ENCODE measurements around the gene CACNB3. TPM values are rescaled to one million over a fixed set of nuclear protein-coding genes. Genes with fewer than 3 reads are reported as not detected.

The CACNB3 gene
- total and polyA plus RNA-seq, 2 of the 13 experiments (the other 11 are each of a cell fraction or from before 2014, with no cell fraction given) = 0.29 to 0.54 TPM

DNA sequence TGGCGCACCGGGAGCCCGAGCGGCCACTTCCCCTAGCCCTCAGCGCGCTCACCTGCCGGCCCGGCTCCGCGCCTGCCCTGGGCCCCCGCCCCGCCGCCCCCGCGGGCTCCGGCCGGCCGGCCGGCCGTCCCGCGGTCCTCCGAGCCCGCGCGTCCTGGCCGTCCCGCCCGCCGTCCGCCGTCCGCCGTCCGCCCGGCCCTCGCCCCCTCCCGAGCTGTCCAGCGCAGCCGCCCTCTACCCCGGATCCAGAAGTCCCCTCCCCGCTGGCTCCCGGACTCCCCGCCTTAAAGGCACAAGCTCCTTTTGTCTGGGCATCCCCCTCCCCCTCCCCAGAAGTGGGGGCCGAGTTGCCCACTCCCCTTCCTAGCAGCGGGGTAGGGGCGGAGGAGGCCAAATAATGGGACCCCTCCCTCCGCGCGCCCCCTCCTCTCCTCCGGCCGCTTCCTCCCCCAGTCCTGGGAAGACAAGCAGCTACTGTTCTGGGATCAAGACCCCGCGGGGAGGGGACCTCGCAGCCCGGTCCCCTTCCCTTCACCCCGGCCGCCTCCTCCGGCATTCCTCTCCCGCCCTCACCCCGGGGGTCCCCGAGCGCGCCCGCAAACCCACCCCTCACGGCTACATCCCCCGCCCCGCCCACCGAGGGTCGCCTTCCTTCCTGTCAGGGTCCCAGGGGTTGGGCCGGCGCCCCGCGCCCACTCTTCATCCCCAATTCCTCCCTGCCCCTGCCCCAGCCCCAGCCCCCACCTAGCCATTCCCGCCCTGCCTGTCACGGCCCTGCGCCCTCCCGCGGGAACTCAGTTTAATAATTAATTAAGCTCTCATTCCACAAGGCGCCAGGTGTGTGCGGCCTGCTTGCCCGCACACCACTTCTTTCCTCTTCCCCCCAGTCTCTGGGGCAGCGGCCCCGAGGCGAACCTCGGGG is 29.2 kb upstream of the CACNB3 start, which contains the start of gene ADCY6 (continued):
- TF ChIP-seq, protein P1, sequence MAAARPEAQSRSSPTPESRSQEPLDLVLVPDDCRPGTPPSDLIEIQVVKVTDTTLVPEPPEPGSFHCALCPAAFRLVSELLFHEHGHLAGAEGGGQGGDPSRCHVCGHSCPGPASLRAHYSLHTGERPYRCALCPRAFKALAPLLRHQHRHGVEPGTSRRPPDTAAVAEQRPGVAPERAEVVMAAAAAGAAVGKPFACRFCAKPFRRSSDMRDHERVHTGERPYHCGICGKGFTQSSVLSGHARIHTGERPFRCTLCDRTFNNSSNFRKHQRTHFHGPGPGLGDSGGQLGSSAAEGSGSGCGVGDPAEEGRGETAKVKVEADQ (CRISPR knock-in tag; IDR thresholded peaks at IDR 0.05; ENCODE audit: borderline replicate concordance) = 0 out of 2 replicates have a peak, but pooled peaks have one; percentile 35
- TF ChIP-seq, protein P2, sequence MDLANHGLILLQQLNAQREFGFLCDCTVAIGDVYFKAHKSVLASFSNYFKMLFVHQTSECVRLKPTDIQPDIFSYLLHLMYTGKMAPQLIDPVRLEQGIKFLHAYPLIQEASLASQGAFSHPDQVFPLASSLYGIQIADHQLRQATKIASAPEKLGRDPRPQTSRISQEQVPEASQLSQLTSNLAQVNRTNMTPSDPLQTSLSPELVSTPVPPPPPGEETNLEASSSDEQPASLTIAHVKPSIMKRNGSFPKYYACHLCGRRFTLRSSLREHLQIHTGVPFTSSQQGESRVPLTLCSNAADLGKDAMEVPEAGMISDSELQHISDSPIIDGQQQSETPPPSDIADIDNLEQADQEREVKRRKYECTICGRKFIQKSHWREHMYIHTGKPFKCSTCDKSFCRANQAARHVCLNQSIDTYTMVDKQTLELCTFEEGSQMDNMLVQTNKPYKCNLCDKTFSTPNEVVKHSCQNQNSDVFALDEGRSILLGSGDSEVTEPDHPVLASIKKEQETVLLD (CRISPR knock-in tag; IDR thresholded peaks at IDR 0.05; ENCODE audit: low read depth) = peak; percentile 70; the same call in 1 of the 2 replicates
- TF ChIP-seq POLR2AphosphoS5 (IDR thresholded peaks at IDR 0.05; ENCODE audit: low read depth, low read length) (peak; percentile 60; the same call in 1 of the 2 replicates), ZNF121 (CRISPR knock-in tag; IDR thresholded peaks at IDR 0.05) (peak; percentile 41; the same call in 1 of the 2 replicates), ZNF446 (CRISPR knock-in tag; IDR thresholded peaks at IDR 0.05) (peak; percentile 33; the same call in 1 of the 2 replicates), POLR2A (IDR thresholded peaks at IDR 0.05; ENCODE audit: insufficient read depth in 1 of 2, low read depth in 2 of 2, low read length in 2 of 2) (peak; percentile 31 to 45; a peak in 2 of 4 replicates), SRY (CRISPR knock-in tag; IDR thresholded peaks at IDR 0.05) (no peak), ATF1 (CRISPR knock-in tag; IDR thresholded peaks at IDR 0.05) (no peak), PHF21A (CRISPR knock-in tag; IDR thresholded peaks at IDR 0.05) (no peak), AKAP8 (CRISPR knock-in tag; IDR thresholded peaks at IDR 0.05) (no peak), ZBTB20 (CRISPR knock-in tag; IDR thresholded peaks at IDR 0.05; ENCODE audit: borderline replicate concordance, low read depth) (no peak), ZNF557 (CRISPR knock-in tag; IDR thresholded peaks at IDR 0.05) (no peak)
- TF ChIP-seq, protein P3, sequence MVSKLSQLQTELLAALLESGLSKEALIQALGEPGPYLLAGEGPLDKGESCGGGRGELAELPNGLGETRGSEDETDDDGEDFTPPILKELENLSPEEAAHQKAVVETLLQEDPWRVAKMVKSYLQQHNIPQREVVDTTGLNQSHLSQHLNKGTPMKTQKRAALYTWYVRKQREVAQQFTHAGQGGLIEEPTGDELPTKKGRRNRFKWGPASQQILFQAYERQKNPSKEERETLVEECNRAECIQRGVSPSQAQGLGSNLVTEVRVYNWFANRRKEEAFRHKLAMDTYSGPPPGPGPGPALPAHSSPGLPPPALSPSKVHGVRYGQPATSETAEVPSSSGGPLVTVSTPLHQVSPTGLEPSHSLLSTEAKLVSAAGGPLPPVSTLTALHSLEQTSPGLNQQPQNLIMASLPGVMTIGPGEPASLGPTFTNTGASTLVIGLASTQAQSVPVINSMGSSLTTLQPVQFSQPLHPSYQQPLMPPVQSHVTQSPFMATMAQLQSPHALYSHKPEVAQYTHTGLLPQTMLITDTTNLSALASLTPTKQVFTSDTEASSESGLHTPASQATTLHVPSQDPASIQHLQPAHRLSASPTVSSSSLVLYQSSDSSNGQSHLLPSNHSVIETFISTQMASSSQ (IDR thresholded peaks at IDR 0.05; ENCODE audit: low read depth) = peak; percentile 84
- TF ChIP-seq, protein P3 (CRISPR knock-in tag; IDR thresholded peaks at IDR 0.05; ENCODE audit: borderline replicate concordance) = peak; percentile 72
- TF ChIP-seq, protein P4, sequence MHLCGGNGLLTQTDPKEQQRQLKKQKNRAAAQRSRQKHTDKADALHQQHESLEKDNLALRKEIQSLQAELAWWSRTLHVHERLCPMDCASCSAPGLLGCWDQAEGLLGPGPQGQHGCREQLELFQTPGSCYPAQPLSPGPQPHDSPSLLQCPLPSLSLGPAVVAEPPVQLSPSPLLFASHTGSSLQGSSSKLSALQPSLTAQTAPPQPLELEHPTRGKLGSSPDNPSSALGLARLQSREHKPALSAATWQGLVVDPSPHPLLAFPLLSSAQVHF (CRISPR knock-in tag; IDR thresholded peaks at IDR 0.05) = no peak
- TF ChIP-seq, protein P5, sequence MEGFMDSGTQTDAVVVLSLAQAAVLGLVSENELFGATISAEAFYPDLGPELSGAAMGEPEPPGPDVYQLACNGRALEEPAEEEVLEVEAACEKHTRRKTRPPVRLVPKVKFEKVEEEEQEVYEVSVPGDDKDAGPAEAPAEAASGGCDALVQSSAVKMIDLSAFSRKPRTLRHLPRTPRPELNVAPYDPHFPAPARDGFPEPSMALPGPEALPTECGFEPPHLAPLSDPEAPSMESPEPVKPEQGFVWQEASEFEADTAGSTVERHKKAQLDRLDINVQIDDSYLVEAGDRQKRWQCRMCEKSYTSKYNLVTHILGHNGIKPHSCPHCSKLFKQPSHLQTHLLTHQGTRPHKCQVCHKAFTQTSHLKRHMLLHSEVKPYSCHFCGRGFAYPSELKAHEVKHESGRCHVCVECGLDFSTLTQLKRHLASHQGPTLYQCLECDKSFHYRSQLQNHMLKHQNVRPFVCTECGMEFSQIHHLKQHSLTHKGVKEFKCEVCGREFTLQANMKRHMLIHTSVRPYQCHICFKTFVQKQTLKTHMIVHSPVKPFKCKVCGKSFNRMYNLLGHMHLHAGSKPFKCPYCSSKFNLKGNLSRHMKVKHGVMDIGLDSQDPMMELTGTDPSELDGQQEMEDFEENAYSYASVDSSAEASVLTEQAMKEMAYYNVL (CRISPR knock-in tag; IDR thresholded peaks at IDR 0.05; ENCODE audit: borderline replicate concordance) = no peak
- TF ChIP-seq, protein P6, sequence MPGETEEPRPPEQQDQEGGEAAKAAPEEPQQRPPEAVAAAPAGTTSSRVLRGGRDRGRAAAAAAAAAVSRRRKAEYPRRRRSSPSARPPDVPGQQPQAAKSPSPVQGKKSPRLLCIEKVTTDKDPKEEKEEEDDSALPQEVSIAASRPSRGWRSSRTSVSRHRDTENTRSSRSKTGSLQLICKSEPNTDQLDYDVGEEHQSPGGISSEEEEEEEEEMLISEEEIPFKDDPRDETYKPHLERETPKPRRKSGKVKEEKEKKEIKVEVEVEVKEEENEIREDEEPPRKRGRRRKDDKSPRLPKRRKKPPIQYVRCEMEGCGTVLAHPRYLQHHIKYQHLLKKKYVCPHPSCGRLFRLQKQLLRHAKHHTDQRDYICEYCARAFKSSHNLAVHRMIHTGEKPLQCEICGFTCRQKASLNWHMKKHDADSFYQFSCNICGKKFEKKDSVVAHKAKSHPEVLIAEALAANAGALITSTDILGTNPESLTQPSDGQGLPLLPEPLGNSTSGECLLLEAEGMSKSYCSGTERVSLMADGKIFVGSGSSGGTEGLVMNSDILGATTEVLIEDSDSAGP (CRISPR knock-in tag; IDR thresholded peaks at IDR 0.05; ENCODE audit: borderline replicate concordance) = peak; percentile 99
